ENCODE data around the gene CYP4F22.

CYP4F22 gene

DNA sequence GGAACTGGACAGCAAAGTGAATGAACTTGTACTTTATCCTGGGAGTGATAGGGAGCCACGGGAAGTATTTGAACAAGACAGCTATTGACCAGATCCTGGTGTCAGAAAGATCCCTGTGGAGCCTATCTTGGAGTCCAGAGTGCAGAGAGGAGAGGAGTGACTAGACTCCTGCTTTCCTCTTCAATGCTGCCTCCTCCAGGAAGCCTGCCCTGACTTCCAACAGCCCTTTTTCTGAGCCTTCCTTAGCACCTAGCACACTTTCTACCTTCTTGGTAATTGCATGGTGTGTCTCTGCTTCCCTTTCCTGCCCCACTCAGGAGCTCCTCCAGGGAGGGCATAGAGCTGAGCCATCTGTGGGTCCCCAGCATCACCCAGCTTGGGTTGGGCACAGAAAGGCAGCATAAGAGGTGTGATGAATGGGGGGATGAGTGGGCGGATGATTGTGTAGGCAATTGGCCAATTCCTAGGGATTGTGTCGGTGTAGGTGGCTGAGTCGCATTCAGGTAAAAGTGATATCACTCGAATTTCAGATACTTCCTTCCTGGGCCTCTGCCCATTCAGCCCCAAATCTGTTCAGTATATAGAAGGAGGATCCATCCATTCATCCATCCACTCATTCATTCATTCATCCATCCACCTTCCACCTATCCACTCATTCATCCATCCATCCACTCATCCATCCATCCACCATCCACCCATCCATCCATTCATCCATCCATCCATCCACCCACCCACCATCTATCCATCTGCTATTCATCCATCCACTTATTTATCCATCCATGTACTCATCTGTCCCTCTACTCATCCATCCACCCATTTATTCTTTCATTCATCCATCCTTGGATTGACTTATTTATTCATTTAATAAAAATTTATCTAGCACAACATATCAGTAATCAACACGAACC lies 26.9 kb downstream of the CYP4F22 start:
- DNase-seq (ENCODE audit: low read depth in 2 of 2) = peak in 1 of 2 donors; percentile 20

DNA sequence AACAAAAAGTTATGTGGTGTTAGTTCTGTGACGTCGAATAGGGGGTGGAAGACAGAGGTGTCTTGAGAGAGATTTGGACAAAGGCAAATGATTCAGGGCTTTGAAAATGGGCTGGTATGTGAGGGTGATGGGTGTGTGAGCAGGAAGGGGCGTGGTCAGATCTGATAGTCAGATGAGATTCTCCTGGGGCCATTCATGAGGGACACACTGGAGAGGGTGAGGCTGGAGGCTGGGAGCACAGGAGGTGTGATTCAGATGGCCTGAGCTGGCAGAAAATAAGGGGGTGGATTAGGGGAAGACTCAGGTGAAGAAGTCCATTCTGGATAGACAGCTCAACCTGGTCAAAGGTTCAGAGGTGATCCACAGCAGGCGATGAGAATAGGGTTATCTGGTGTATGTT lies 28.0 kb downstream of the CYP4F22 start:
- no peak for DNase-seq (ENCODE audit: low read depth in 2 of 2)

DNA sequence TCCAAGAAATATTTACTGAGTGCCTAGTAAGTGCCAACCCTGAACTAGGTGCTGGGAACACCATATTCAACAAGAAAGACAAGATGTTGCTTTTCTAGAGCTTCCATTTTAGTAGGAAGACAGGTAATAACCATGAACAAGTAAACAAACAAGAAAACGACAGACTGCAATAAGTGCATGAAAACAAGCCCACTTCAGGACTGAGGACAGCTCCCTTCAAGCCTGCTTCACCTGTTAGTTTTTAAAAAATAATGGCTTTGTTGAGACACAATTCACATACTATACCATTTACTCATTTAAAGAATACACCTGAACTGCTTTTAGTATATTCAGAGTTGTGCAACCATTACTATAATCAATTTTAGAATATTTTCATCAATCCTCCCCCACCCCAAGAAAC lies 30.4 kb downstream of the CYP4F22 start:
- no peak for DNase-seq (ENCODE audit: low read depth in 2 of 2)

- DNase-seq (ENCODE audit: low read depth in 2 of 2) = no peak
Observed at GRCh38 chr19:15539638-15540037, 31.3 kb downstream of the CYP4F22 start.

- no peak for DNase-seq (ENCODE audit: low read depth in 2 of 2)
Observed at GRCh38 chr19:15540435-15540834, 32.1 kb downstream of the CYP4F22 start.

GRCh38 chr19:15544283-15544682 lies 36.0 kb downstream of the CYP4F22 start:
- no peak for DNase-seq (ENCODE audit: low read depth in 2 of 2)

GRCh38 chr19:15544970-15545369 lies 36.6 kb downstream of the CYP4F22 start:
- no peak for DNase-seq (ENCODE audit: low read depth in 2 of 2)

DNA sequence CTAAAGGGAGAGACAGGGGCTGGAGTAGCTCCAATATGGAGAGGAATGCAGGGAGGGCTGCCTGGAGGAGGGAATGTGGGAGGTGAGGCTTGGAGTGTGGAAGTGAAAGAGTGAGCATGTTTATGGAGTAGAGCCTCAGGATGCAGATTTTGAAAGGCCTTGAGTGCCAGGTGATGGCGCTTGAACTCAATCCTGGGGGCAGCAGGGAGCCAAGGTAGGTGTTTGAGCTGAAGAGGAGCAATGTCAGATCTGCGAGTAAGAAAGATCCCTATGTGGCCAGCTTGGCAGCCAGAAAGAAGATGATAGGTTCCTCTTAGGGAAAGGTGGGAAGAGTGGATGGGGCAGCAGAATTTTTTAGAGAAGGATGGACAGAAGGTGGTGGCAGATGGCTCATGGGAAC lies 40.3 kb downstream of the CYP4F22 start:
- DNase-seq (ENCODE audit: low read depth in 2 of 2) = no peak

GRCh38 chr19:15549581-15549980 lies 41.3 kb downstream of the CYP4F22 start:
- DNase-seq (ENCODE audit: low read depth in 2 of 2) = no peak

DNA sequence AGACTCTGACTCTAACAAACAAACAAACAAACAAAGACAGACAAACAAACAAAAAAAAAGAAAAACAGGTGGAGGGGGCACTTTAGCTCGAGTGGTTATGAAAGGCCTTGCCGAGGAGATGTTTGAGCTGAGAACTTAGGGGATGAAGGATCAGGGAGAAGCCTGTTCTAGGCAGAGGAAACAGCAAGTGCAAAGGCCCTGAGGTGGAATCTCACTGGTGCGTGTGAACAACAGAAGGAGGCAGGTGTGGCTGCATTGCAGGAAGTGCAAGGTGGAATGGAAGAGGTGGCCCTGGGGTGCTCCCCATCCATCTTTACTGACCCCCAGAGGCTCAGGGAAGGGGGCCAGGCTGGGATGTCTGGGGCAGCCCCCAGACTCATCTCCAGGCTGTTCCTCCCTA lies 41.9 kb downstream of the CYP4F22 start:
- no peak for DNase-seq (ENCODE audit: low read depth in 2 of 2)

- DNase-seq (ENCODE audit: low read depth in 2 of 2) = no peak
Observed at GRCh38 chr19:15550929-15551292, 42.6 kb downstream of the CYP4F22 start.

DNA sequence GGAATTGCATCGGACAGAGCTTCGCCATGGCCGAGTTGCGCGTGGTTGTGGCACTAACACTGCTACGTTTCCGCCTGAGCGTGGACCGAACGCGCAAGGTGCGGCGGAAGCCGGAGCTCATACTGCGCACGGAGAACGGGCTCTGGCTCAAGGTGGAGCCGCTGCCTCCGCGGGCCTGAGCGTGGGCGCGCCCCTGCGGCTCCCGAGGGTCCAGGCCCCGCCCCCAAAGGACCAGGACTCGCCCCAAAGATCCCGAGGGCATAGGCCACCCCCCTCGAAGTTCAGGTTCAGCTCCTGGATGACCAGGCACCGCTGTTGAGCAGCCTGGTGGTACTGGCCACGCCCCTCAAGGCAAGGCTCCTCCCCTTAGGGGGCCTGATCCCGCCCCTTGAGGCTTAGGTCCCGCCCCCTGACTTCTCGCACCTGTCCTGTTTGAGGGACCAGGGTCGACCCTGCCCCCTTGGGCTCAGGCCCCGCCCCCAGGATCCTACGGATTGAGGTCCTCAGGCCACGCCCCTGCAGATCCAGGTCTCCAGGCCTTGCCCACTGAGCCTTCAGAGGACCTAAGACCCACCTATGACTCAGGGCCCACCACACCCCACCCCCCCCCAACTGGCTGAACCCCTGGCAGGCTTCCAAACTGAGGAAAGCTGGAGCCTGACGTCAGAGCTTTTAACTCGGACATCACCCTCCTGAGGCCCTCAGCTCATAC lies 43.1 kb downstream of the CYP4F22 start:
- DNase-seq (ENCODE audit: low read depth in 2 of 2) = peak; percentile 44 to 53

DNA sequence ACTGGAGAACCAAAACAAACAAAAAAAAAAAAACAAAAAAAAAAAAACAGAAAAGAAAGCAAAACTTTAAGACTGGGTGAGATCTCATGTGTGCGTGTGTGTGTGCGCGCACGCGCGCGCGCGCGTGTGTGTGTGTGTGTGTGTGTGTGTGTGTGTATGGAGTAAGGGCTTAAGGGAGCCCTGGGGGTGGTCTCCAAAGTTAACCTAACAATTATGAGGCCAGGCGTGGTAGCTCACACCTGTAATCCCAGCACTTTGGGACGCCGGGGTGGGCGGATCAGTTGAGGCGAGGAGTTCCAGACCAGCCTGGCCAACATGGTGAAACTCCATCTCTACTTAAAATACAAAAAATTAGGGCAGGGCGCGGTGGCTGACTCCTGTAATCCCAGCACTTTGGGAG lies 46.7 kb downstream of the CYP4F22 start:
- DNase-seq (ENCODE audit: low read depth in 2 of 2) = no peak

GRCh38 chr19:15555759-15556633 lies 47.7 kb downstream of the CYP4F22 start:
- peak; percentile 96 to 97 for DNase-seq (ENCODE audit: low read depth in 2 of 2)

DNA sequence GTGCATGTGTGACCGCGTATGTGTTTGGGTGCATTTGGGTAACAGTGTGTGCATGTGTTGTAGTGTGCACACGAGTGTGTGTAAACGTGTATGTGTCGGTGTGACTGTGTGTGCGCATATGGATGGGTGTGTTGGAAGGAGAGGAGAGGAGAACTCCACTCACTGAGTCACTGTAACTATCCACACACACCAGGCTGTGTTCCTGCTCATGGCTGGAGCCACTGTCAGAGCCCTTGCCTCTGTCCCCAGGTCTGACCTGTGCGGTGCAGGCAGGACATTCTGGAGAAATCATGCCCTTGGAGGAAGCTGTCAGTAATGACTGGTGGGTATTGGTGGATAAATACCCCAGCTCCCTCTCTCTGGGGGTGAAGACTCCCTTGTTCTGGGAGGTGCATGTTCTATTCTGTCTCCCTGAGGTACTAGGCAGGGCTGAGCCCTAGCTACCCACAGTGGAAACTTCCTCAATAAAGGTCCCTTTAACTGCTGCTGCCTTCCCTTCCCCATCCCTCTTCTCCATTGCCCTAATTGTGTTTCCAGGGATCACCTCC lies 48.4 kb downstream of the CYP4F22 start:
- DNase-seq (ENCODE audit: low read depth in 2 of 2) = no peak

DNA sequence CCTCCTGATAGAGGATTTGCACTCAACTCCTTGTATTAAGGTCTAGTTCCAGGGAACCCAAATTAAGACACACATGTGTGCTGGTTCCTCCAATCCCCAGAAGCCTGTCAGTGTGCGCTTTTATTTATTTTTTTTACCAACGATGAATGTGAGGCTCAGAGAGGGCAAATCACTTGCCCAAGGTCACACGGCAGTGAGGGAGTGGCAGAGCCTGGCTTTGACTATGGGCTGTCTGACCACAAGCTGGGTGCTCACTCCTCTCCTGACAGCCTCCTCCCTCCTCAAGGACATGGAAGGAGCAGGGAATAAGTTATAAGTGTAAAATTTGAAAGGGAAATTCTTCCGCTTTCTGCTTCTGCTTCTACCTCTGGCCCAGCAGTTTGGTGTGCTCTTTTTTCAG lies 48.9 kb downstream of the CYP4F22 start:
- no peak for DNase-seq (ENCODE audit: low read depth in 2 of 2)

DNA sequence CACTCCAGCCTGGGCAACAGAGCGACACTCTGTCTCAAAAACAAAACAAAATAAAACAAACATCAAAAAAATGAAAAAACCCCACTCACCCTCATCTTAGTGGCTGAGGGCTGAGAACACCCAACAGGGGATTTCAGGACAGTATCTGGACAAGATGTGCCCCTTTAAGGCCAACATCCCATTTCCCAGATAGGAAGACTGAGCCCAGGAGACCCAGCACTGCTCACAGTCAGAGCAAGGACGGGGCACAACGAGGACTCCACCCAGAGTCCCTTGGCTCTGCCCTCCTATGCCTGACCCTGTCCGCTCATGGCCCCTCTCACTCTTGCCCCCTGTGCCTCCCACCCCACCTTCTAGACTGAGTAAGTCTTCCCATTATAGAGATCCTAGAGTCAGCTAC lies 53.8 kb downstream of the CYP4F22 start:
- no peak for DNase-seq (ENCODE audit: low read depth in 2 of 2)

- no peak for DNase-seq (ENCODE audit: low read depth in 2 of 2)
Observed at GRCh38 chr19:15562861-15563260, 54.5 kb downstream of the CYP4F22 start.

GRCh38 chr19:15563325-15563794 lies 55.0 kb downstream of the CYP4F22 start:
- DNase-seq (ENCODE audit: low read depth in 2 of 2) = no peak

GRCh38 chr19:15563931-15564330 lies 55.6 kb downstream of the CYP4F22 start:
- DNase-seq (ENCODE audit: low read depth in 2 of 2) = no peak

GRCh38 chr19:15564534-15565168 lies 56.3 kb downstream of the CYP4F22 start:
- no peak for DNase-seq (ENCODE audit: low read depth in 2 of 2)
